ENCODE data around the gene PRMT7. TPM values are rescaled to one million over a fixed set of nuclear protein-coding genes. Genes with fewer than 3 reads are reported as not detected.

PRMT7 gene
- 21.0 TPM for total RNA-seq (2013)
- polyA plus RNA-seq (10 to 100 TPM; 15.0 to 41.1 (median 15.2) TPM), polyA minus RNA-seq (21.2 and 23.7 TPM in 2 replicates), total RNA-seq (1.9 to 17.4 (median 9.6) reads per million in 11 experiments)

GRCh38 chr16:68310774-68311511 lies at the start of gene PRMT7, which contains the start of gene SLC7A6OS:
TSS of gene PRMT7 (plus strand) at chr16:68311019. CDS start at chr16:68315980, 4,961 bp downstream.
TSS of gene SLC7A6OS (minus strand) at chr16:68310946. CDS start at chr16:68310926, 20 bp downstream.
- DNase-seq = peak; percentile 88 to 94 (median 88)
- peak within 1 kb of the TSS; percentile 91 to 96 (median 95) for H3K27ac Mint-ChIP-seq
- H3K27me3 ChIP-seq (ENCODE audit: control insufficient read depth in 2 of 2, insufficient read depth in 2 of 2, low read length in 2 of 2) = no peaks in the 10 kb centered on the region
- peaks cover 28 to 48% of the 10 kb centered on the region in 2 donors for H3K36me3 Mint-ChIP-seq
- peaks cover 37% of the 10 kb centered on the region for H4K20me1 ChIP-seq (ENCODE audit: insufficient read depth, low read length)
- H3K27me3 Mint-ChIP-seq (ENCODE audit: low read depth in 3 of 3) = no peaks in the 10 kb centered on the region
- intact Hi-C loops (cut with micrococcal nuclease) = loop anchor here (5.0 kb wide), 2 partner anchors 49 to 64 kb away; partner anchors contain the start of genes PLA2G15 (in 2 of the 2) and SLC7A6 (in 2 of the 2)
- peaks cover 23 to 26% of the 10 kb centered on the region in 2 donors for H3K4me1 ChIP-seq (ENCODE audit: control insufficient read depth in 1 of 2, insufficient read depth in 2 of 2, low read length in 2 of 2)
- TF ChIP-seq CTCF (IDR thresholded peaks at IDR 0.05) = peak; percentile 19
- H2AFZ ChIP-seq (ENCODE audit: insufficient read depth, low read depth, low read length, poor library complexity, severe bottlenecking) = peak within 1 kb of the TSS; percentile 94
- H3K4me1 Mint-ChIP-seq = peaks cover 19% of the 10 kb centered on the region
- under 1% methylated on average over 60 of the region's 62 CpGs for WGBS (ENCODE audit: insufficient coverage)
- peak within 1 kb of the TSS; percentile 92 to 95 for H3K4me3 Mint-ChIP-seq
- no peaks in the 10 kb centered on the region for H3K9me3 Mint-ChIP-seq
- H3K36me3 ChIP-seq (replicated peaks in 1 of 2; ENCODE audit: control insufficient read depth in 1 of 2, insufficient read depth in 2 of 2, low read length in 2 of 2) = peaks cover 24 to 50% of the 10 kb centered on the region in 2 donors
- H3K4me3 ChIP-seq (replicated peaks in 1 of 3; ENCODE audit: low read depth in 2 of 3, low read length in 3 of 3) = peak within 1 kb of the TSS; percentile 88 to 97 (median 95)
- peak within 1 kb of the TSS; percentile 87 for H3K4me2 ChIP-seq (replicated peaks; ENCODE audit: extremely low read depth, low read length, poor library complexity, severe bottlenecking)
- H3K9me3 ChIP-seq (replicated peaks in 1 of 2; ENCODE audit: control insufficient read depth in 1 of 2, insufficient read depth in 1 of 2, low read length in 2 of 2) = no peaks in the 10 kb centered on the region
- H3K27ac ChIP-seq (ENCODE audit: low read depth in 1 of 2, low read length in 2 of 2) = peak within 1 kb of the TSS; percentile 93 to 94
- H3K9ac ChIP-seq (ENCODE audit: insufficient read depth, low read length, poor library complexity, severe bottlenecking) = peak within 1 kb of the TSS; percentile 85
- peaks cover 77% of the 10 kb centered on the region for H3K79me2 ChIP-seq (ENCODE audit: insufficient read depth, low read length)

GRCh38 chr16:68263559-68264127 lies 47.2 kb upstream of the PRMT7 start:
- H3K27ac Mint-ChIP-seq = peak overlapping the region; percentile 88 to 95 (median 93)
- peaks cover 28% of the 10 kb centered on the region for H4K20me1 ChIP-seq (ENCODE audit: insufficient read depth, low read length)
- TF ChIP-seq CTCF (IDR thresholded peaks at IDR 0.05) = no peak
- peak overlapping the region; percentile 89 for H2AFZ ChIP-seq (ENCODE audit: insufficient read depth, low read depth, low read length, poor library complexity, severe bottlenecking)
- peaks cover 0 to 3% (median 0%) of the 10 kb centered on the region in 3 donors for H3K27me3 Mint-ChIP-seq (ENCODE audit: low read depth in 3 of 3)
- peak overlapping the region; percentile 73 to 83 (median 79) for H3K4me3 ChIP-seq (replicated peaks in 1 of 3; ENCODE audit: low read depth in 2 of 3, low read length in 3 of 3)
- H3K36me3 ChIP-seq (replicated peaks in 1 of 2; ENCODE audit: control insufficient read depth in 1 of 2, insufficient read depth in 2 of 2, low read length in 2 of 2) = peaks cover 21 to 37% of the 10 kb centered on the region in 2 donors
- H3K9me3 Mint-ChIP-seq = no peaks in the 10 kb centered on the region
- peak overlapping the region; percentile 92 to 99 for H3K4me3 Mint-ChIP-seq
- no peaks in the 10 kb centered on the region for H3K27me3 ChIP-seq (ENCODE audit: control insufficient read depth in 2 of 2, insufficient read depth in 2 of 2, low read length in 2 of 2)
- intact Hi-C loops (cut with micrococcal nuclease) = loop anchor here (5.0 kb wide), 2 partner anchors 49 to 64 kb away; partner anchors contain the start of genes PRMT7 (in 2 of the 2) and SLC7A6OS (in 2 of the 2)
- peaks cover 25 to 30% of the 10 kb centered on the region in 2 donors for H3K4me1 ChIP-seq (ENCODE audit: control insufficient read depth in 1 of 2, insufficient read depth in 2 of 2, low read length in 2 of 2)
- H3K79me2 ChIP-seq (ENCODE audit: insufficient read depth, low read length) = peaks cover 42% of the 10 kb centered on the region
- no peak for DNase-seq
- peak overlapping the region; percentile 97 for H3K4me2 ChIP-seq (replicated peaks; ENCODE audit: extremely low read depth, low read length, poor library complexity, severe bottlenecking)
- H3K27ac ChIP-seq (ENCODE audit: low read depth in 1 of 2, low read length in 2 of 2) = peak overlapping the region; percentile 82 to 89
- H3K36me3 Mint-ChIP-seq = peaks cover 18 to 34% of the 10 kb centered on the region in 2 donors
- H3K4me1 Mint-ChIP-seq = peaks cover 30% of the 10 kb centered on the region
- WGBS (ENCODE audit: insufficient coverage) = 36% methylated on average over 11 of the region's 11 CpGs
- no peaks in the 10 kb centered on the region for H3K9me3 ChIP-seq (replicated peaks in 1 of 2; ENCODE audit: control insufficient read depth in 1 of 2, insufficient read depth in 1 of 2, low read length in 2 of 2)
- peak overlapping the region; percentile 87 for H3K9ac ChIP-seq (ENCODE audit: insufficient read depth, low read length, poor library complexity, severe bottlenecking)

Measured in CD14-positive monocyte (primary cell).